H1 (cell line): ENCODE measurements around the gene SRRM2.

Experiments used
- CTCF ChIP-seq, 3 experiments: IDR thresholded peaks; 1 replicate in 2 of 3; 2 replicates in 1 of 3; pipeline versions ENCODE4 v1.5.1 to v1.6.1; 2011; ENCODE audit warnings: low read length in 3 of 3, mild to moderate bottlenecking in 3 of 3, inconsistent platforms in 2 of 3, low read depth in 1 of 3, moderate library complexity in 1 of 3; ENCODE audit not compliant: insufficient read depth in 1 of 3; ENCODE audit errors: control extremely low read depth in 1 of 3
- EZH2 ChIP-seq: fragments of 200-600 bp; sonication (generic); IDR thresholded peaks from 2 replicates; pipeline ENCODE4 v1.7.1; 2012; ENCODE audit warnings: low read depth, mild to moderate bottlenecking, moderate library complexity, low read length, inconsistent platforms; ENCODE audit not compliant: severe bottlenecking
- GABPA ChIP-seq: IDR thresholded peaks from 2 replicates; pipeline ENCODE4 v1.6.1; 2011; ENCODE audit warnings: mild to moderate bottlenecking, low read length, moderate library complexity, borderline replicate concordance; ENCODE audit not compliant: insufficient read depth
- JUN ChIP-seq: IDR thresholded peaks from 2 replicates; pipeline ENCODE4 v1.6.1; 2011; ENCODE audit warnings: low read depth, mild to moderate bottlenecking, improper control_type of control experiment, low read length
- POLR2A ChIP-seq, 2 experiments: IDR thresholded peaks; 1 replicate in 1 of 2; 2 replicates in 1 of 2; pipeline ENCODE4 v1.6.1; 2011; ENCODE audit warnings: low read depth in 2 of 2, low read length in 2 of 2, mild to moderate bottlenecking in 2 of 2; ENCODE audit errors: control extremely low read depth in 1 of 2
- SP1 ChIP-seq: IDR thresholded peaks from 2 replicates; pipeline ENCODE4 v1.6.1; 2011; ENCODE audit warnings: low read depth, low read length

GRCh38 chr16:2787406-2787805 is 35.0 kb downstream of the SRRM2 start, which contains the start of gene PRSS33:
- TF ChIP-seq POLR2A (IDR thresholded peaks at IDR 0.05; ENCODE audit: control extremely low read depth in 1 of 2, low read depth in 2 of 2, low read length in 2 of 2) (no peak), JUN (no peak), GABPA (no peak), CTCF (IDR thresholded peaks at IDR 0.05; ENCODE audit: control extremely low read depth in 1 of 3, insufficient read depth in 1 of 3, low read depth in 1 of 3, low read length in 3 of 3) (no peak), SP1 (no peak), EZH2 (no peak)
